ENCODE measurements around the gene B4GALT6.

B4GALT6 gene

DNA sequence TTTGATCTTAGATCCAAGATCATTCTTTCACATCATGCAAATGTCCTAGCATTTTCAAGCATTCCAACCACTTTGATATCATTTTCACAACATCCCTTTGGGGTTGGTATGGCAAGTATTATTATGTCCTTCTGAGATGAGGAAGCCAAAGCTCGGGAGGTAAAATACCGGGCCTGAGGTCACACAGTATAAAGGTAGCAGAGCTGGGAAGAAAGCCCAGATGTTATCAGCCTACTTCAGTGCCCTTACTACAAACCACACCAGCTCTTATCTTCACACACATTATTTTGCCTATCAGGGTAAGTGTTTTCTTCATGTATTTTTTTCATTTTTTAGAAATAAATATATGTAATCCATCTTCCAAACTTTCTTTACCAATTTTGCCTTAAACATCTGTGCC is 4.2 kb upstream of the B4GALT6 start:
- no peak for DNase-seq (ENCODE audit: low read depth in 1 of 2, low spot score in 1 of 2)

DNA sequence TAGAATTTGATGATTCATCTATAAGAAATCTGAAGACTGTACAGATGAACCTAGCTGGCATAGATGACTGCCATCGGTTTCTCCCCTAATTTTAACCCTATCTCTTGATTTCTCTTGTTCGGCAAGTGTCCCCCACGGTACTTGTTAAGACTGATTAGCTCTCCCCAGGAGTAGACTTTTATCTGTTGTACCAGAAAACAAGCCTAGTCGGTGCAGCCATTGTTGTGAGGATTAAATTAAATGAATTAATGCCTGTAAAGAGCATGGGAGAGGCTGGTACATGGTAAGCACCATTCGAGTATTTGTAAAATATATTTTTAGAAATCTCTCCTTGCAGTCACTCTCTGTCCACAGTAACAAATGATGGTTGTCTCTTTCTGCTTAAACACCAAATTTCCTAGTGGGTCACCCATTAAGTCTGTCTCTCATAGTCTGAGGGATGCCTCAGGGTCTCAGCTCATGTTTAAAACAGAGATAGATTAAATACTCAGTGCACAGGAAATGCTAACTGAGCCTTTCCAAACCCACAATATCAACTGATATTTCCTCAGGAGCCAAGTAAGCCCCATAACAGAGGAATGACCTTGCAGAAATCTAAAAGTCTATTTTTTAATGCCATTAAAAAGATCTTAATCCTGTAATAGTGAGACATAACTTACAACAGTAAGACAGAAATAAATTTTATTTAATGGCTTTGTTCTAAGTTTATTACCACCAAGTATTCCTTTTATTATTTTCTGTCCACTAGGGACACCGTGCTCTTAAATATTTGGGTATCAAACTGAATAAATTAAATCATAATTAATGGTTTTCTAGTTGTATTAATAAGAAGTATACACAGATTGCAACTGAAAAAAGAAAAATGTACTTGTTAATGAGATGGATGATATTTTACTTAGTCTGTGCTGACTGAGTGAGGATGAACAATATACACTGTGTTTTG is 2.9 kb upstream of the B4GALT6 start:
- DNase-seq (ENCODE audit: low read depth in 1 of 2, low spot score in 1 of 2) = no peak

DNA sequence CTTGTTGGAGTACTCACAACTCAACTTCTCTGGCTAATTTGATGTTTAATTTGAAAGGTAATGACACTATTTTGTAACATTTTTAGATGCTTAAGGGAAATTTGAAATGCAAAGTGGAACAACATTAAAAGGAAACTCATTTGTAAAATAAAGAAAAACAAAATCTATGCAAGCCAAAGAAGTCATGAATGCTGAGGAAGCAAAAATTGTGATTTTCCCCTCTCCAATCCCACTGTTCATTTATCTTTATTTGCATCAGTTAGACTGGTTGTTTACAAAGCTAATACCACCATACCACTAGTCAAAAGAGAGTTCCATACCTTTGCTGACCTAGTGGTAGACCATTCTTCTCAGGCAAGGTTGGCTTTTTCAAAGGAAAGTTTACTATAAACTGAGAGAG is 2.2 kb upstream of the B4GALT6 start:
- DNase-seq (ENCODE audit: low read depth in 1 of 2, low spot score in 1 of 2) = no peak

GRCh38 chr18:31685097-31686082 is 1.0 kb upstream of the B4GALT6 start:
- DNase-seq (ENCODE audit: low read depth in 1 of 2, low spot score in 1 of 2) = peak; percentile 6 to 30

GRCh38 chr18:31683968-31684278 is 458 bp downstream of the B4GALT6 start:
- no peak for DNase-seq (ENCODE audit: low read depth in 1 of 2, low spot score in 1 of 2)

DNA sequence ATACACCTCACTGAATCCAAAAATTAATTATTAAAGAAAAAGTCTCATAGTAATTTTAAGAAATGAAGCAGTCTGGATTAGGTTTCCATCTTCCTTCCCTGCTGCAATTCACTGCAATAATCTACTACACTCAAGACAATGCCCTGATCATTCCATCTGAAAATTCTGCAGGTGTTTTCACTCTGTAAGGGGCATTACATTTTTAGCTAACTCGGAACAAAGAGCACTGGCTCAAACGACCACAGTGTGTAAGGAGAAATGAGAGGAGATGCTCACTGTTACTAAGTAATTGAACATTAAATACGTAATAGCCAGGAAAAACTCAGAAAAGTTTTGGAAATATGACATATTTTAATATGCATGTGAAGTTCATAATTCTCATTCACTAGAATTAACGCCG is 1.3 kb downstream of the B4GALT6 start:
- no peak for DNase-seq (ENCODE audit: low read depth in 1 of 2, low spot score in 1 of 2)

- DNase-seq (ENCODE audit: low read depth in 1 of 2, low spot score in 1 of 2) = no peak
Measured at GRCh38 chr18:31680831-31681568, 3.4 kb downstream of the B4GALT6 start.

GRCh38 chr18:31680433-31680811 is 4.0 kb downstream of the B4GALT6 start:
- no peak for DNase-seq (ENCODE audit: low read depth in 1 of 2, low spot score in 1 of 2)

DNA sequence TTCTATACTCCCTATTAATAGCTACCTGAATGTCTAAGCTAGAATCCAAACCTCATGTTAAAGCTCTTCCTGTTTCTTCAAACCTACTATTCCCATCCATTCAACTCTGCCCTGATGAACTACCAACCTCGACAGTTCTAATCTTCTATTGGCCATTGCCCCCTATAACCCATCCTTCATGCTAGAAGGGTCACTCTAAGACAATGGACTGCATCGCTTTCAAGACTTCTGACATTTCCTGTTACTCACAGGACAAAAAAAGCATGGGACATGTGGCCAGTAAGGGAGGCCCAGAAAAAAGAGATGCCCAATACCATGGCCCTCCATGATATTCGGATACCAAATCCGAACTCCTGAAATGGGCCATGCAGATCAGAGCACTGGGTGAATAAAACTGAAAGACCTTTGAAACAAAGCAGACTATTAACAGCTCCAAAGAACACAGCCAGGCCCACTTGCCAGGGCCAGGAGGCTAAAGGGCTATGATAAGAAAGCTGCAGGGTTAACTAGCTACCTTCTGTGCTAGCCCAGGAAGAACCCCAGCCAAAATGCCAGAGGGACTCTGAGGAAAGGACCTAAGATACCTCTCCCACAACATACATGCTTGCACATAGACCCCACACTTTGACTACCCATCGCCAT is 4.5 kb downstream of the B4GALT6 start:
- DNase-seq (ENCODE audit: low read depth in 1 of 2, low spot score in 1 of 2) = no peak

GRCh38 chr18:31679133-31679742 is 5.1 kb downstream of the B4GALT6 start:
- no peak for DNase-seq (ENCODE audit: low read depth in 1 of 2, low spot score in 1 of 2)

GRCh38 chr18:31678425-31678824 is 6.0 kb downstream of the B4GALT6 start:
- DNase-seq (ENCODE audit: low read depth in 1 of 2, low spot score in 1 of 2) = no peak

GRCh38 chr18:31677592-31677991 is 6.8 kb downstream of the B4GALT6 start:
- no peak for DNase-seq (ENCODE audit: low read depth in 1 of 2, low spot score in 1 of 2)

GRCh38 chr18:31675404-31675803 is 9.0 kb downstream of the B4GALT6 start:
- no peak for DNase-seq (ENCODE audit: low read depth in 1 of 2, low spot score in 1 of 2)

GRCh38 chr18:31672628-31673135 is 11.7 kb downstream of the B4GALT6 start:
- DNase-seq (ENCODE audit: low read depth in 1 of 2, low spot score in 1 of 2) = no peak

- DNase-seq (ENCODE audit: low read depth in 1 of 2, low spot score in 1 of 2) = no peak
Measured at GRCh38 chr18:31671951-31672350, 12.4 kb downstream of the B4GALT6 start.

DNA sequence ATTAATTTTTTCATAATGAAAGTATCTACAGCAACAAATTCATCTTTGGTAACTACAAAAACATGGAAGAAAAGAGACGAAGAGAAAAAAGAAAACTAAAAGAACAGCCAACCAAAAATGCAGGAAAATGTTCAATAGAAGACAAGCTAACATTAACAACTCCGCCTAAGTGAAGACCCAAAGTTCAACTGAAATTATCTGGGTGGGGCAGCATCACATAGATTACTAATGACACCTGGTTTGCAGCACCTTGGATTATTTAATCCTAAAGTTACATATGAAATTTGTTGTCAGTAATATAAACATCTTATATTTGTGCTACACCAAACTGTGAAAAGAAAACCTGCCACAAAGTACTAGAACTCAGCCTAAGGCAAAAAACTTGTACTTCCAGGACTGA is 14.8 kb downstream of the B4GALT6 start:
- DNase-seq (ENCODE audit: low read depth in 1 of 2, low spot score in 1 of 2) = no peak

DNA sequence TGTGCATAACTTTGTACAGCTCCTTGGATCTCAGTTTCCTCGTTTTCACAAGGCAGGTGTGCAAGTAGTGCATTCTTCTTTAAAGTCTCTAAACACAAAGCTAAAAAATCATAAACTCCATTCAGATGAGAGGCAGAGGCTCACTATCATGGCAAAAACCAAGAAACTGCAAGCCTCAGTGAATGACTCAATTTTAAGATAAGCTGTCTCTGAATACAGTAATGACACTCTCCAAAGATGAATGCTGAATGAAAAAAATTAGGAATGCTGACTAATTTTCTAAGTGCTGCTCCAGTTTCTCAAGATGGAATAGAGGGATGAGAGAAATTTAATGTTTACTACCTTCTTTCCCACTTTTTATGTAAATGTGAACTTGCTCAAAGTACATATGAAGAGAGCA is 17.2 kb downstream of the B4GALT6 start:
- no peak for DNase-seq (ENCODE audit: low read depth in 1 of 2, low spot score in 1 of 2)

- no peak for DNase-seq (ENCODE audit: low read depth in 1 of 2, low spot score in 1 of 2)
Measured at GRCh38 chr18:31666055-31666454, 18.3 kb downstream of the B4GALT6 start.

- no peak for DNase-seq (ENCODE audit: low read depth in 1 of 2, low spot score in 1 of 2)
Measured at GRCh38 chr18:31664101-31664500, 20.3 kb downstream of the B4GALT6 start.

GRCh38 chr18:31661965-31662364 is 22.4 kb downstream of the B4GALT6 start:
- DNase-seq (ENCODE audit: low read depth in 1 of 2, low spot score in 1 of 2) = no peak

Measured in activated CD4-positive, alpha-beta T cell treated with anti-CD3 and anti-CD28 coated beads, Interleukin-2, amount 50 U/mL, for 24 hours (primary cell).